HL-60/S4 treated with phorbol 12-myristate 13-acetate at 8.2 ng/mL for 4 days and 3 days (cell line): ENCODE data around the gene CDK12.

Source experiments
- in situ Hi-C: fragments of 300-500 bp; cut with MboI; formaldehyde crosslinking; loops from 2 replicates; pipeline ENCODE4 v1.15.0; 2022; ENCODE audit warnings: low sequenced_read_pairs

The CDK12 gene

DNA sequence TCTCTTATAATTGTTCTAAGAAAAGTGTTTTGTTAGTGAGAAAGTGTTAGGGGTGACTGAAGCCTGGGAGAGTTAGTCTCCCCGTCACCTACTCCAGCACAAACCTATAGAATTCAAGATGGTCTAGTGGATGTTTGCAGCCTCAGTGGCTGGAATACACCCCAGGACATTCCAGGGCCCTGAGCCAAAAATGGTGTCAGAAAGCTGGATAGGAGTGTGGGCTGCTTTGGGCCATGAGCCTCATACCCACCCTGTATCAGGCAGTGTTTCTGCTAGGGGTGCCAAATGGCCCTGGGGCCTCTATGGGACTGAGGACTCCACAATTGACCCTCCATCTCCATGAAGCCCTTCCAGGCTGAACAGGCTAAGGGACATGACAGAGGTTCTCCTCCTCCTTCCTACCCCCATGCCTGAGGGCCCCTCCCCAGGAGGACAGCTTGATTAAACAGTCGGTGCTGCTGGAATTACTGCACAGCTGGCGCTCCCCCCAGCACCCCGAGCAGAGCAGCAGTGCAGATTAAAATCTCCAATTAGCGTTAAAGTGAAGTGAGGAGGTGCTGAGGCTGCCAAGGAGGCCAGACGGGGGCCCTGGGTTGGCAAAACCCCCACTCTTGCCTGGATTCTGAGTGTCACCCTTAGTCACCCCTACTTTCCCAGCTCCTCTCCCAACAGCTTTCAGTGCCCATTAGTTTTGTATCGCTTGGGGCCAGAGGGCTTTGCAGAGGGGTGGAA is 87.4 kb downstream of the CDK12 start:
- in situ Hi-C loops: no loop called here

- in situ Hi-C loops: no loop called here
Measured at GRCh38 chr17:39549747-39550573, 88.7 kb downstream of the CDK12 start.

DNA sequence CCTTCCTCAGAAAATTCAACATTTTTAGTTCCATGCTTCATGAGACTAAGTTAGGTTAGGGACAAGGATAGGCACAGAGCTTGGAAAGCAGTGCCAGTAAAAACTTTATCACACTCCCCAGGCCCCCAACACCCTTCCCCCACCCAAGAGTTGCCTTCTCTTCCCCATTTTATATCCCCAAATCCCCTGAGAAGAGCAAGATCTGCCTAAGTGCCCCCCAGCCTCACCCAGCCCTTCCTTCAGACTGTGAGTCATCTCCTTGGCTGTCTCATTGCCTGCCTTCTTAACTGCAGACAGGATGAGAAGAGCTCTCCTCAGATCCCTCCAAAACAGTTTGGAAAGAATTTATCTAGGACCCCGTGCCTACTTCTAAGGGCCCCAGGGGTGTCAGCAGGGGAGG is 90.6 kb downstream of the CDK12 start:
- in situ Hi-C loops: no loop called here

DNA sequence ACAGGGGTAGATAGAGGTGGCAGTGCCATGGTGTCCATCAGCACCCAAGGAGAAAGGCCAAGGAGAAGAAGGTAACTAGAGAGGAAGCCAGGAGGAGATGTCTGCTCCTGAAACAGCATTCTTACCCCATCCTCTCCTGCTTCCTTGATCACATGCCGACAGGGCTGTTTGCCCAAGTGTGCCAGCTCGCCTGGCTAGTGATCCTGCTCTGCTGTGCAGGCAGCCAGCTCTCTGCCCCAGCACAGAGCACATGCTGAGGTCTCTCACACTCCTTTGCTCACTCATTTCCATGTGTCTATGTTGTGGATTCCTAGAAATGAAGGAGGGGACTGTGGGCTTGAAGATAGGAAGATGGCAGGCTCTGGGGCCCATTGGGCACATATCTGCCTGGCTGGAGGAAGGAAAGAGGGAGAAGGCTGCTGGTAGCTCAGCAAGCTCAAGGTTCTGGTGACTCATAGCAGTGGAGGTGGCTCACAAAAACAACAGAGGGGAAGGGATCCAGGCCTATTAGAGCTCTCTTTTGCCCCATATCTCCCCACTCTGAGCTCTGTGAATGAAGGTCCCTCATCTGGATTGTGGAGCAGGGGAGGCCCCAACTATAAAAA is 92.2 kb downstream of the CDK12 start:
- in situ Hi-C loops: no loop called here

- in situ Hi-C loops: no loop called here
Measured at GRCh38 chr17:39555368-39555767, 94.1 kb downstream of the CDK12 start.

- in situ Hi-C loops: no loop called here
Measured at GRCh38 chr17:39556423-39556822, 95.1 kb downstream of the CDK12 start.

GRCh38 chr17:39562395-39562794 is 101.1 kb downstream of the CDK12 start:
- in situ Hi-C loops: no loop called here

GRCh38 chr17:39562976-39563375 is 101.7 kb downstream of the CDK12 start:
- in situ Hi-C loops: no loop called here

GRCh38 chr17:39563476-39563875 is 102.2 kb downstream of the CDK12 start:
- in situ Hi-C loops: no loop called here

- in situ Hi-C loops: no loop called here
Measured at GRCh38 chr17:39564211-39564848, 103.0 kb downstream of the CDK12 start.

- in situ Hi-C loops: no loop called here
Measured at GRCh38 chr17:39566094-39566850, 105.0 kb downstream of the CDK12 start.

DNA sequence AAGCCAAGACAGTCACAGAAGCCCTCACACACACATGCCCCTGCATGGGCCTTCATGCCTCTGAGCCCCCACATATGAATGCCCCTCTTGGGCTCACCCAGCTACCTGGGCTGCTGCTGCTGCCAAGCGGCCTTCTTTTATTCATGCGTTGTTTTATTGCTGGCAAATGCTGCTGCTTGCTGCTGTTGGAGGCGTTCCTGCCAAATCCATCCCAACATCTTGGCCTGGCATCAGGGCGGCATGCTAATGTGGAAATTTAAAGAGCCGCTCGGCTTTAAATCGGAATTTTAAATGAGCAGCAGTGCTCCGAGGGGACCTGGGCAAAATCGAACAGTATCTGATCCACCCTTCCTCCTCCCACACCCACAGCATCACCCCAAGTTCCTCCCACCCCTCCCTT is 107.4 kb downstream of the CDK12 start:
- in situ Hi-C loops: no loop called here

GRCh38 chr17:39569126-39569525 is 107.8 kb downstream of the CDK12 start:
- in situ Hi-C loops: no loop called here

- in situ Hi-C loops: no loop called here
Measured at GRCh38 chr17:39572121-39572520, 110.8 kb downstream of the CDK12 start.

DNA sequence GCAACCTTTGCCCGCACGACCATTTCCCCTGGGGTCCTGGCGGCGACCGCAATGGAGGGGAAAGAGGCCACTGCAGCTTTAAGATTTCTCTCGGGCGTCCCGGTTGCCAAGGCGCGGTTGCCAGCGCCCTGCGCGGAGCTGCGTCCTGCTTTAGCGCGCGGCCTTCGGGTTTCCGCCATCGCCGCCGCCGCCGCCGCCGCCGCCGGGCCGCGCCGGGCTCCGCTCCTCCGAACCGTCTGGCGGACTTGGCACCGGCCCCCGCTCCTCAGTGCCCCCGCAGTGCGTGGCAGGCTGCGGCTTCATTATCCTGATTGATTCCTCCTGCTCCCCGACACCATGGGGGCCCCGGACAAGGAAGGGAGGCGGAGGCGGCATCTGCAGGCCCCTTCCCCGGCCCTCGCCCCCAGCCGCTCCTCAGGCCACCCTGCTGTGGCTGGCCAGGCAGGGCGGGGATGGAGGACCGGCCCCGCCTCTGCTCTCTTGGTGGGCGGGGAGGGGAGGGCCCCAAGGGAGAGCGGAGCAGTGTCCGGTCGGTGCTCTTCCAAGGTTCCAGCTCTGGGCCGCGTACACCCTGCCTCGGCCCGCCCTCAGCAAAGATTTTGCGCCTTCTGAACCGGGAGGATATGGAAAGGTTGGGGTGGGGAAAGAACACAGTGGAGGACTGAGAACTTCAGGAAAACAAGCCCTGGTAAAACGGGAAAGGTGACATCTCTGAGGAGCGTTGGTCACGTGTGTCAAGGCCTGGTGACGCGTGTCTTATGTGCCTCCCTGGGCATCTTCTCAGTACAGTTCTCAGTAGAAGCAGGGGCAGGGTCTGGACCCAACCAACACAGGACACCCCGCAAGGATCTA is 112.4 kb downstream of the CDK12 start:
- in situ Hi-C loops: no loop called here

DNA sequence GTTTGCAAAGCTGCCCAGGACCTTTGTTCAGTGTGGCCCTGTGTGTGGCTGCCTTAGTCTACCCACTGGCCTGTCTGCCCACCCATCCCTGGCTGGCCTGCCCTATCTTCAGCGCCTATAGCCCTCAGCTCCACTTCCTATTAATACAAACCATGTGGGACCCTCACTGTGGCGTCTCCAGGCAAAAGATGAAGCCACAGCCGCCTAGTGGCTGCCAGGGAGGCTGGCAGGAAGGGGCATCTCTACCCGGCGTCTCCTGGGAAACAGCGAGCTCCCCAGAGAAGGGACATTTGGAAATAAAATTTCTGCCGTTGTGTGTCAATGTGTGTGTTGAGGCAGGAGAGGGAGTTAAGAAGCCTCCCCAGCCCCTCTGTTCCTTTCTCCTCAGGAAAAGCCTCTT is 114.9 kb downstream of the CDK12 start:
- in situ Hi-C loops: no loop called here

- in situ Hi-C loops: no loop called here
Measured at GRCh38 chr17:39578272-39578671, 117.0 kb downstream of the CDK12 start.

GRCh38 chr17:39579318-39580081 is 118.2 kb downstream of the CDK12 start:
- in situ Hi-C loops: no loop called here

DNA sequence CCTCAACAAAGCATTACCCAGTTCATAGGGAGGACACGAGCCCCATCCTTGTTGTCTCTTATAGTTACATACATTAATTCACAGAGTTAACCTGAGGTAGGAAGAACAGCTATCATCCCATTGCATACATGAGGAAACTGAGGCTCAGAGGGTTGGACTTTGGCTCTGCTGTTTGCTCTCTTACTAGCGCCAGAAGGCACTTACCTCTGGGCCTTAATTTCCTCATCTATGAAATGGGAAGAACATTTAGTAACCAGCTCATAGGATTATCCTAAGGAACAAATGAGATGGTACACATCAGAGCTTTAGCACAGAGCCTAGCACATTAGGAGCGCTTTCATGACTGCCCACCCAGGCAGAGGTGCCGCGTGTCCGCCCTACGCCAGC is 118.8 kb downstream of the CDK12 start:
- in situ Hi-C loops: no loop called here
